GM13976 (cell line): Measurements from ENCODE around the gene SUV39H1.

ENCODE experiments used
- DNase-seq: peaks from one replicate; pipeline ENCODE4 v3.0.0; 2012; ENCODE audit warnings: low spot score
- CTCF ChIP-seq: IDR thresholded peaks from 2 replicates; pipeline ENCODE4 v1.5.1; 2012; ENCODE audit warnings: borderline replicate concordance, mild to moderate bottlenecking; ENCODE audit not compliant: insufficient read depth; ENCODE audit errors: extremely low read depth, missing control alignments, control extremely low read depth
- in situ Hi-C: fragments of 300-500 bp; cut with MboI; formaldehyde crosslinking; loops from one replicate; pipeline ENCODE4 v1.12.0; 2022; ENCODE audit warnings: low sequenced_read_pairs, mixed read lengths, inconsistent platforms; ENCODE audit not compliant: unreplicated experiment

The SUV39H1 gene

GRCh38 chrX:48703642-48704481, 7.3 kb downstream of the SUV39H1 start:
- no peak for TF ChIP-seq CTCF
- DNase-seq = no peak
- in situ Hi-C loops = no loop called here

GRCh38 chrX:48705871-48706270, 9.3 kb downstream of the SUV39H1 start:
- DNase-seq = no peak
- in situ Hi-C loops = no loop called here
- no peak for TF ChIP-seq CTCF

GRCh38 chrX:48709522-48710112, 13.1 kb downstream of the SUV39H1 start:
- DNase-seq = no peak
- no peak for TF ChIP-seq CTCF
- in situ Hi-C loops = no loop called here

GRCh38 chrX:48711162-48711928, 14.8 kb downstream of the SUV39H1 start:
- in situ Hi-C loops = no loop called here
- DNase-seq = no peak
- no peak for TF ChIP-seq CTCF

- in situ Hi-C loops = no loop called here
- DNase-seq = no peak
- no peak for TF ChIP-seq CTCF
These were observed 15.5 kb downstream of the SUV39H1 start for GRCh38 chrX:48711929-48712505.

- TF ChIP-seq CTCF = no peak
- no peak for DNase-seq
- in situ Hi-C loops = no loop called here
These were observed 17.3 kb downstream of the SUV39H1 start for GRCh38 chrX:48713847-48714246.
